Measurements from ENCODE around the gene BCLAF1.

BCLAF1 gene

GRCh38 chr6:136317021-136317694 lies 27.5 kb upstream of the BCLAF1 start:
- H3K4me2 ChIP-seq (ENCODE audit: low read length), result no peak overlapping the region
- no peaks in the 10 kb centered on the region for H3K9me3 ChIP-seq (ENCODE audit: insufficient read depth, low read depth, low read length)
- no peak overlapping the region for H3K4ac ChIP-seq (ENCODE audit: low read depth, low read length)
- H3K79me2 ChIP-seq (ENCODE audit: control insufficient read depth, insufficient read depth, low read length, poor library complexity), result no peaks in the 10 kb centered on the region
- no peak overlapping the region for H2BK5ac ChIP-seq (ENCODE audit: low read depth, low read length, poor library complexity)
- H3K79me1 ChIP-seq (ENCODE audit: low read length), result no peaks in the 10 kb centered on the region
- no peak overlapping the region for H4K8ac ChIP-seq (ENCODE audit: low read depth, low read length)
- H3K23ac ChIP-seq (ENCODE audit: low read length), result no peak overlapping the region
- no peak overlapping the region for H4K91ac ChIP-seq (ENCODE audit: low read depth, low read length)
- H3K27me3 ChIP-seq (ENCODE audit: insufficient read depth, low read length), result no peaks in the 10 kb centered on the region
- H2BK12ac ChIP-seq (ENCODE audit: low read length), result no peak overlapping the region
- no peaks in the 10 kb centered on the region for H3K4me1 ChIP-seq (ENCODE audit: control insufficient read depth in 1 of 2, insufficient read depth in 2 of 2, low read length in 2 of 2)
- no peak overlapping the region for H3K18ac ChIP-seq (ENCODE audit: low read length)
- no peak overlapping the region for H3K27ac ChIP-seq (ENCODE audit: low read depth, low read length)
- peak; percentile 64 to 91 for DNase-seq
- H3K4me3 ChIP-seq (ENCODE audit: low read depth, low read length), result no peak overlapping the region
- no peak overlapping the region for H2AFZ ChIP-seq (ENCODE audit: insufficient read depth, low read length, poor library complexity)
- no peak overlapping the region for H2BK120ac ChIP-seq (ENCODE audit: insufficient read depth, low read length, poor library complexity)
- H4K12ac ChIP-seq (ENCODE audit: low read depth, low read length), result no peak overlapping the region
- H3K14ac ChIP-seq (ENCODE audit: low read length), result no peak overlapping the region
- H2AK5ac ChIP-seq (ENCODE audit: low read length), result no peak overlapping the region
- WGBS (ENCODE audit: extremely low coverage, insufficient coverage, insufficient read length), result no CpG with 5 or more reads among the region's 5 CpGs
- no peak overlapping the region for H3K9ac ChIP-seq (ENCODE audit: low read length)
- H3K36me3 ChIP-seq (ENCODE audit: control insufficient read depth in 1 of 2, insufficient read depth in 2 of 2, low read length in 2 of 2), result no peaks in the 10 kb centered on the region

GRCh38 chr6:136315594-136315993 lies 25.9 kb upstream of the BCLAF1 start:
- no peaks in the 10 kb centered on the region for H3K79me2 ChIP-seq (ENCODE audit: control insufficient read depth, insufficient read depth, low read length, poor library complexity)
- H3K79me1 ChIP-seq (ENCODE audit: low read length), result no peaks in the 10 kb centered on the region
- no peak overlapping the region for H2BK120ac ChIP-seq (ENCODE audit: insufficient read depth, low read length, poor library complexity)
- no peak overlapping the region for H3K9ac ChIP-seq (ENCODE audit: low read length)
- no peak overlapping the region for H3K4me3 ChIP-seq (ENCODE audit: low read depth, low read length)
- H4K12ac ChIP-seq (ENCODE audit: low read depth, low read length), result no peak overlapping the region
- no peak overlapping the region for H4K91ac ChIP-seq (ENCODE audit: low read depth, low read length)
- no peaks in the 10 kb centered on the region for H3K9me3 ChIP-seq (ENCODE audit: insufficient read depth, low read depth, low read length)
- no peaks in the 10 kb centered on the region for H3K4me1 ChIP-seq (ENCODE audit: control insufficient read depth in 1 of 2, insufficient read depth in 2 of 2, low read length in 2 of 2)
- H2BK5ac ChIP-seq (ENCODE audit: low read depth, low read length, poor library complexity), result no peak overlapping the region
- H3K4me2 ChIP-seq (ENCODE audit: low read length), result no peak overlapping the region
- no peak overlapping the region for H3K18ac ChIP-seq (ENCODE audit: low read length)
- no peaks in the 10 kb centered on the region for H3K36me3 ChIP-seq (ENCODE audit: control insufficient read depth in 1 of 2, insufficient read depth in 2 of 2, low read length in 2 of 2)
- H3K27ac ChIP-seq (ENCODE audit: low read depth, low read length), result no peak overlapping the region
- no CpG with 5 or more reads among the region's 4 CpGs for WGBS (ENCODE audit: extremely low coverage, insufficient coverage, insufficient read length)
- DNase-seq, result no peak
- H2BK12ac ChIP-seq (ENCODE audit: low read length), result no peak overlapping the region
- no peak overlapping the region for H3K14ac ChIP-seq (ENCODE audit: low read length)
- no peak overlapping the region for H3K4ac ChIP-seq (ENCODE audit: low read depth, low read length)
- H4K8ac ChIP-seq (ENCODE audit: low read depth, low read length), result no peak overlapping the region
- H2AK5ac ChIP-seq (ENCODE audit: low read length), result no peak overlapping the region
- no peak overlapping the region for H3K23ac ChIP-seq (ENCODE audit: low read length)
- H3K27me3 ChIP-seq (ENCODE audit: insufficient read depth, low read length), result no peaks in the 10 kb centered on the region
- no peak overlapping the region for H2AFZ ChIP-seq (ENCODE audit: insufficient read depth, low read length, poor library complexity)

- Histone ChIP-seq H2BK12ac (ENCODE audit: low read length) (no peak overlapping the region), H3K14ac (ENCODE audit: low read length) (no peak overlapping the region), H3K4me1 (ENCODE audit: control insufficient read depth in 1 of 2, insufficient read depth in 2 of 2, low read length in 2 of 2) (no peaks in the 10 kb centered on the region), H3K79me1 (ENCODE audit: low read length) (no peaks in the 10 kb centered on the region), H2BK5ac (ENCODE audit: low read depth, low read length, poor library complexity) (no peak overlapping the region), H3K4ac (ENCODE audit: low read depth, low read length) (no peak overlapping the region), H3K27me3 (ENCODE audit: insufficient read depth, low read length) (no peaks in the 10 kb centered on the region), H2BK120ac (ENCODE audit: insufficient read depth, low read length, poor library complexity) (no peak overlapping the region), H4K12ac (ENCODE audit: low read depth, low read length) (no peak overlapping the region), H3K18ac (ENCODE audit: low read length) (no peak overlapping the region), H3K36me3 (ENCODE audit: control insufficient read depth in 1 of 2, insufficient read depth in 2 of 2, low read length in 2 of 2) (no peaks in the 10 kb centered on the region), H3K23ac (ENCODE audit: low read length) (no peak overlapping the region), H3K27ac (ENCODE audit: low read depth, low read length) (no peak overlapping the region), H3K9me3 (ENCODE audit: insufficient read depth, low read depth, low read length) (no peaks in the 10 kb centered on the region), H2AK5ac (ENCODE audit: low read length) (no peak overlapping the region), H3K79me2 (ENCODE audit: control insufficient read depth, insufficient read depth, low read length, poor library complexity) (no peaks in the 10 kb centered on the region), H3K4me2 (ENCODE audit: low read length) (no peak overlapping the region), H2AFZ (ENCODE audit: insufficient read depth, low read length, poor library complexity) (no peak overlapping the region), H3K4me3 (ENCODE audit: low read depth, low read length) (no peak overlapping the region), H3K9ac (ENCODE audit: low read length) (no peak overlapping the region), H4K8ac (ENCODE audit: low read depth, low read length) (no peak overlapping the region), H4K91ac (ENCODE audit: low read depth, low read length) (no peak overlapping the region)
- DNase-seq, result no peak
- WGBS (ENCODE audit: extremely low coverage, insufficient coverage, insufficient read length), result no CpG with 5 or more reads among the region's 3 CpGs
Measured at GRCh38 chr6:136312975-136313374, 23.3 kb upstream of the BCLAF1 start.

- Histone ChIP-seq H2AFZ (ENCODE audit: insufficient read depth, low read length, poor library complexity) (no peak overlapping the region), H3K4me3 (ENCODE audit: low read depth, low read length) (no peak overlapping the region), H3K27me3 (ENCODE audit: insufficient read depth, low read length) (no peaks in the 10 kb centered on the region), H3K9me3 (ENCODE audit: insufficient read depth, low read depth, low read length) (no peaks in the 10 kb centered on the region), H2BK5ac (ENCODE audit: low read depth, low read length, poor library complexity) (no peak overlapping the region), H2AK5ac (ENCODE audit: low read length) (no peak overlapping the region), H3K4ac (ENCODE audit: low read depth, low read length) (no peak overlapping the region), H2BK12ac (ENCODE audit: low read length) (no peak overlapping the region), H3K18ac (ENCODE audit: low read length) (no peak overlapping the region), H3K36me3 (ENCODE audit: control insufficient read depth in 1 of 2, insufficient read depth in 2 of 2, low read length in 2 of 2) (no peaks in the 10 kb centered on the region), H3K27ac (ENCODE audit: low read depth, low read length) (no peak overlapping the region), H3K79me2 (ENCODE audit: control insufficient read depth, insufficient read depth, low read length, poor library complexity) (no peaks in the 10 kb centered on the region), H3K4me1 (ENCODE audit: control insufficient read depth in 1 of 2, insufficient read depth in 2 of 2, low read length in 2 of 2) (no peaks in the 10 kb centered on the region), H3K23ac (ENCODE audit: low read length) (no peak overlapping the region), H3K4me2 (ENCODE audit: low read length) (no peak overlapping the region), H4K12ac (ENCODE audit: low read depth, low read length) (no peak overlapping the region), H3K14ac (ENCODE audit: low read length) (no peak overlapping the region), H4K91ac (ENCODE audit: low read depth, low read length) (no peak overlapping the region), H4K8ac (ENCODE audit: low read depth, low read length) (no peak overlapping the region), H3K79me1 (ENCODE audit: low read length) (no peaks in the 10 kb centered on the region), H2BK120ac (ENCODE audit: insufficient read depth, low read length, poor library complexity) (no peak overlapping the region), H3K9ac (ENCODE audit: low read length) (no peak overlapping the region)
- WGBS (ENCODE audit: extremely low coverage, insufficient coverage, insufficient read length), result no CpG with 5 or more reads among the region's 1 CpG
- DNase-seq, result no peak
Measured at GRCh38 chr6:136309729-136310311, 20.2 kb upstream of the BCLAF1 start.
